DMS114 treated with DMSO at 0.1 percent for 48 hours (cell line): ENCODE measurements around the gene SNX18.

Source experiments
- DNase-seq: peaks from one replicate; lab custom pipeline; 2025; ENCODE audit not compliant: unreplicated experiment; lab: John Stamatoyannopoulos, UW

The SNX18 gene

GRCh38 chr5:54579591-54580295, 62.2 kb downstream of the SNX18 start:
- DNase-seq, result no peak

DNA sequence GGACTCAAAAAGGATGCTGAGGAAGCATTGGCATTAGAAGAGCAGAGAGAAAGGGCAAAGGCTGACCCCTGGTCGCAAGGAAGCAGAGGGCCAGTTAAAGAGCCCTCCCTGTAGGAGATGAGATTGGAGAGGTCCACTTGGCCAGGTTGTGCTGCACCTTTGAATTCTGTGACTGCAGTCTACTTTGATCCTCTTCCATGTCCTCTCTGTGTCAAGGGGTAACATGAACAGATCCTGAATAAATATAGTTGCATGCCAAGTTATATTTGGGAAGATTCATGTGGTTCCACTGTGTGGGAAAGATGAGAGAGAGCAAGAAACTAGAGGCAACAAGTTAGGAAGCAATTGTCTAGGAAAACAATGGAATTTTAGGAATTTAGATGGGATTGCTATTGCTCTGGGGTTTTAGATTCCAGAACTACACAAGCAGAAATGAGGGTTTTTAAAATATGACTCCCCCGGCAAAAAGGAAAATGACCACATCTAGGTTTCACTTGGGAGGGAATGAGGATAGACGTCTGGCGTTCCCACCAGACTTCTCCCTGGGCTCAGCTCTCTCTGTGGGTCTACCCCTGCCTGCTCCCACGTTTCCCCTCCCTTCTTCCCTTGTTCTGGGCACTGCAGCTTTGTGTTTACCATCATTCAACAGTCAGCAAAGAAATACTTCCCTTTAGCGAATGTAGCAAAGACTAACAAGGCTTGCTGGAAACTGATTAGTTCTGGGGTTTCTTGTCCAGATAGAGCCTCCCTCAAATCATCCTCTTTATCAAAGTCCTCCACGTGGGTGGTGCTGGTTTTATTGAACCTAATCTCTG, 63.6 kb downstream of the SNX18 start:
- DNase-seq, result no peak

- no peak for DNase-seq
Measured at GRCh38 chr5:54581831-54582548, 64.4 kb downstream of the SNX18 start.

- DNase-seq, result no peak
Measured at GRCh38 chr5:54586336-54586735, 68.8 kb downstream of the SNX18 start.

GRCh38 chr5:54589786-54590185, 72.2 kb downstream of the SNX18 start:
- DNase-seq, result no peak

DNA sequence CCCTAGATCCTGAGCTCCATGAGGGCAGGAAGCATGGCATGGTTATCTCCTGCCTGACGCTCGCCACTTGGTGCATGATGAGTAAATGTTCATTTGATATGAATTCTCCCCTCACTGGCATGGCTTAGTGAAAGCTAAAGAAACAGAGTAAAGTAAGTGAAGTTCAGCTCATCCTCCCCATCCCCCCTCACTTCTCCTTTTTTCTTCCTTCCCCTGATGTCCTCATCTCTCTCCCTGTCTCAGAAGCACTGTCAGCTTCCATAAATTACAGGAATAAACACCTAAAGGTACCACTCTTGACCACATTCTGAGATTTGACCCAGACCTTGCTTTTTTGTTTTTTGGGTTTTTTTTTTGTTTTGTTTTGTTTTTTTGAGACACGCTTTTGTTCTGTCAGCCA, 73.3 kb downstream of the SNX18 start:
- DNase-seq, result no peak

DNA sequence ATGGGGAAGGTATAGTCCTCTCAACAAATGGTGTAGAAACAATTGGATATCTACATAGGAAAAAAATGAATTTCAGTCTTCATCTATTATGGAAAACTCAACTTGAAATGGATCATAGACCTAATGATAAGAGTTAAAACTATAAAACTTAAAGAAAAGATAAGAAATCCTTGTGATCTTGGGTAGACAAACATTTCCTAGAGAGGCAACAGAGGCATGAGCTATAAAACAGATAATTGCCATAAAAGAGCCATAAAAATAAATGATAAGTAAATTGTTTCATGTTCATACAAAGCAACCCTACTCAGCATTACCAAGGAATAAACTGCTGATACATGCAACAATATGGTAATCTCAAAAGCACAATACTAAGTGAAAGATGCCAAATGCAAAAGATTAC, 76.2 kb downstream of the SNX18 start:
- no peak for DNase-seq

DNA sequence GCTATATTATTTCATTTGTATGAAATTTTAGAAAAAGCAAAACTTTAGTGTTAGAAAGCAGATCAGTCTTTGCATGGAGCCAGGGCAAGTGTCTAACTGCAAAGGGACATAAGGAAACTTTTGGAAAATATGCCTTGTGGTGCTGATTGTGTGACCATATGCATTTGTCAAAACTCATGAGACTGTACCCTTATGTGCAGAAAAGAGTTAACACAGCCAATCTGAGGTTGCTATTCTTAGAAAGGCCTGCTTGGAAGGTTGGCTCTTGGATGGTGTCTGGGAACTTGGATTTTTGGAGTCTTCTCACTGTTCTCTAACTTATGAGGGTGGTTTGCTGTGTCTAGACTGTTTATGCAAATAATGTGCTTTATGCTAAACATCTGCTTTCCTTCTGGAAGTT, 76.6 kb downstream of the SNX18 start:
- no peak for DNase-seq

DNA sequence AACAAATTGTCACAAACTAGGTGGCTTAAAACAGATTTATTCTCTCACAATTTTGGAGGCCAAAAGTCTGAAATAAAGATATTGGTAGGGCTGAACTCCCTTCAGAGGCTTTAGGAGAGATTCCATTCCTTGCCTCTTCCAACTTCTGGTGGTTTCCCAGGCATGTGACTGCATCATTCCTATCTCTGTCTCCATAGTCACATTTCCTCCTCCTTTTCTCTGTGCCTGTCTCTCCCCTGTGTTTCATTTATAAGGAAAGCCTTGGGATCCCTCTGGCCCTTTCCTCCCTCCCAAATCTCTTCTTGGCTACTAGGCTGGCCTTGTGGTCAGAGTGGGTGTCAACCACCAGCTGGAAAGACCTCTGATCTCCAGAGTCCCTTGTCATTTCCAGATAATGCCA, 78.2 kb downstream of the SNX18 start:
- no peak for DNase-seq
